Stimulated activated CD4-positive, alpha-beta T cell treated with anti-CD3 and anti-CD28 coated beads, Interleukin-15, amount 100 ng/mL, for 24 hours (primary cell): ENCODE measurements around the gene PSMA5.
"Not testable (repeated sequence)": the region's sequence is repeated elsewhere in the genome, so short reads cannot be mapped to it uniquely, and the experiment has no call there.

Experiments
- DNase-seq: peaks from one replicate; pipeline ENCODE4 v3.0.0-alpha.2; 2020

Gene PSMA5

DNA sequence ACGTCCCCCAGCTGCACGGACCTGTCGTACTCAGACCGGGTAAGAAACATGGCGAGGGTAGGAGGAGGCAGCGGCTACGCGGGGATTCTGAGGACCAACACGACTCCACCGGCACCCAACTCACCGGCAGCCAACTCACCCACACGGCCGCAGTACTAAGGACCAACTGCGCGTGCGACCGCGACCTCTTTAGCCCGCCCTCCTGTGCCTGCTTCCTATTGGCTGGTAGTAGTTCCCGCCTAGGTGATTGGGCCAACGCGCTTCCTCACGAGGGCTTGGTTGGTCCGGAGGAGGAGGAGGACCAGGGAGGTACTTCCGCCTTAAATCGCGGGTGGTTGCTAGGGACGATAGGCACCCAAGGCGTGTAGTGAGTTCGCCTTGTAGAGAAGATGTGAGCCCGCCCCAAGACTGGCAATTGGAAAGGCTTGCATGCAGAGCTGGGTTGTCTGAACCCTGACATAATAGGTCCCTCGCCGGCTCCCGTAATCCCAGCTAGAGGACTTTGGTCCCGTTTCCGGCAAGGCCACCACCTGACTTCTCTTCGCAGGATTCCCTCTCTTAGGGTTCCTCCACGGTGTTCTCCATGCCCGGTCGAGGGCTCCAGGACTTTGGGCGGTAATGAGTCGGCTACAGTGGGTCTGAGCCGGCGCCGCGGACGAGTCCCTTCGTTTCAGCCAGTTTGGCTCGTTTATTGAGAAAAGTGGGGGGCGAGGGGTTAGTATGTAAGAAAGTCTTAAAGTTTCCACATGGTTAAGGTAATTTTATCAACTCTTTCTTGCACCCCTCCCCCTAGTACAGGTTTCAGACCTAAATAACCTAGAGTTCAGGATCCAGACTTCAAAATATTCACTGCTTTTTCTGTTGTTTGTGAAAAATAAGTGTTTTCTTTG, at the start of gene PSMA5:
TSS of gene PSMA5 (minus strand) at position 168 of the 890 bp plus-strand sequence. CDS start at position 50, 118 bp downstream.
- DNase-seq, result peak; percentile 97

DNA sequence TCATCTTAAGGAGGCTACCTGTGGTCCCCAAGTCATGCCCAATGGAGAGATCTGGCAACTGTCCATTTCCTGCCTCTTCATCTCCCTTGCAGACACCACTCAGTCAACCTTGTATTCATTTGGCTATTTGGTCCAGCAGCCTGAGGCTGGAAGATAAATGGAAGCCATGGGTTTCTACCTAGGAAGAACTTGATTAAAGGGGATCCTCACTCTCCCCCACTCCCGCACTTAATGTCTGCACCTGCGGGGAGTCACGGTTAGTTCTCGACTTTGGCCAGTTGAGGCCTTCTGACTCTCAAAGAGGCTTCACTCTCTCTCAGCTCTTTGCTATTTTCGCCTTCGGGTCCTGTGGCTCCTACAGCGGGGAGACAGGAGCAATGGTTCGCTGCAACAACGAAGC, 49.0 kb upstream of the PSMA5 start:
- no peak for DNase-seq

DNA sequence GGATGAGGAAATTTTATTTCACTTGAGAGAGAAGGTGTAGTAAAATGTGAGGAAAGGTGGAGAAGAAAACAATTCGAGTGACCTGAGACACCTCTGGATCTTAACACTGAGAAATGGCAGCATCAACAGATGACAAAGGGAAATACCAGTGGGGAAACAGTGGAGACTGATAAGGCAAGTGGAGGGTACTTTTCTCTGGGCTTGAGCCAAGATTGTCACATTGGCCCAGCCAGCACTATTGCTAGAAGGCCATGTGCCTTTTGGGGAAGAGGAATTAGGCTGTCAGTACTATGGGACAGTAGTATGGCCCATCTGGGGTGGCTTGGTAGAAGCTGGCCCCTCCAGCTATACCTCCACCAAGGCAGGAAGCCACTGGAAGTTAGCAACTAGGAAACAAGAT, 48.4 kb upstream of the PSMA5 start:
- no peak for DNase-seq

DNA sequence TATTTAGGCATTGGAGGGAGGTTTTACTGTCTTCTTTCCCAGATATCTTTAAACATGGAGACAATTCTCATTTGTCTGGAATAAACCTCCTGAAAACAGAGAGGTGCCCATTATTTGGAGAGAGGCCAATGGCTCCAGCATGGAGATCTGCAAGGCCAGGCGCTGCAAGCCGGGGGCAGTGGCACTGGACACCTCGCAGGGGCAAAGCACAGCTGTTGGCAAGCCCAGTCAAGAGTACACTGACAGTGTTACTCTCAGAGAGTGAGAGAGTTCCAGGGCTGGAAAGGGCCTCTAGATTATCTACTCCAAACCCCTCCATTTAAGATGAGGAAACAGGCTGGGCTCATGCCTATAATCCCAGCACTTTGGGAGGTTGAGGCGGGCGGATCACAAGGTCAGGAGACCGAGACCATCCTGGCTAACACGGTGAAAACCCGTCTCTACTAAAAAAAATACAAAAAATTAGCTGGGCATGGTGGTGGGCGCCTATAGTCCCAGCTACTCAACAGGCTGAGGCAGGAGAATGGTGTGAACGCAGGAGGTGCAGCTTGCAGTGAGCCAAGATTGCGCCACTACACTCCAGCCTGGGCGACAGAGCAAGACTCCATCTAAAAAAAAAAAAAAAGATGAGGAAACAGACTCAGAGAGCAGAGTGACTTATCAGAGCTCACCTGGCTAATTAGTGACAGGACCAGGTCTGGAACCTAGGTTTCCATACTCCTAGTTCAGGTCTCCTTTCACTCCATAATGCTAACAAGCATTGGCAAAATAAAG, 47.2 kb upstream of the PSMA5 start:
- not testable (repeated sequence) for DNase-seq

DNA sequence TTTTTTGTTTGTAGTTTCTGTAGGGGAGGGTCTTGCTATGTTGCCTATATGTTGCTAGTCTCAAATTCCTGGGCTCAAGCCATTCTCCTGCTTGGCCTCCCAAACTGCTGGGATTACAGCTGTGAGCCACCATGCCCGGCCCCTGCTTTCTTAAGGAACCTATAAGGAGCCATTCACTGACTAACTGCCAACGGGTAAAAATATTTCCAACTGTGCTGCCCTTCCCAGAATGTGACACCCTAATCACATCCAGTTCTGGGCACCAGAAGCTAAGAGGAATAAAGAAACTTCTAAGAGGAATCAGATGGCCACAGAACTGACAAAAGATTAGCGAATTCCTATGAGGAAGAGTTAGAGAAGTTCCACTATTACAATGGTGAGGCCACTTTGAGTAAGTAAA, 46.5 kb upstream of the PSMA5 start:
- no peak for DNase-seq

DNA sequence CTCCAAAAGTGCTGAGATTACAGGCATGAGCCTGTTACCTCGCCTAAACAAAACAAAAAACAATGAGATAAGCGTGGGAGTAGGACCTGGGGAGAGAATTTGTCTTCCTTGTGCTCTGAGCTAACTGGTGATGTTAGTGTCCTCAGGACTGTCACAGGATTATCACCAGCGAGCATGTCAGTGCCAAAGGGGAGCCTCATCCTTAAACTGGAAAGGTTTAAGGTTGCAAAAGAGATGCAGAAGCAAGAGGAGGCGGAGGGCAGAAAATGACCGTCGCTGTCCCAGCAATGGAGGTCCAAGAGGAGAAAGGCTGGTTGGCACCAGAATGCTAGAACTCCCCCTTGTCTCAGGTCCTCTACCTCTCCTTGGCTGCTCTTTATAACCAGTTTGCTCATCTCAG, 44.0 kb upstream of the PSMA5 start:
- DNase-seq, result no peak

DNA sequence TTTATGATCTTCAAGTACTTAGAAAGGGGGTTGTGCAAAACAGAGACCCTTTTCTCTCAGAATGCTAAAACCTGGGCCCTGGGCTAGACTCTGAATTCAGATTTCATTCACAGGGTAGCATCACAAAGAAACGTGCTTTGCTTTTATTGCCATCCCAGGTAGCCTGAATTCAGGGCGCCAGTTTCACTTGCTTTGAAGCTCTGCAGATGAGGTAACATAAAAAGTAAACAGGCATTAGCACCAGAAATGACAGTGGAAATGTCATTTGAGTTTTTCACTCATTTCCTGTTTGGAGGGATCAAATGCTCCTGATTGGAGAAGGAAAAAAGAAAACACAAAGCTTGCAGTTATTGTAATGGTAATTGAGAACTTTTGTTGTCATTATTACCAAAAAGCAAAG, 42.7 kb upstream of the PSMA5 start:
- no peak for DNase-seq

DNA sequence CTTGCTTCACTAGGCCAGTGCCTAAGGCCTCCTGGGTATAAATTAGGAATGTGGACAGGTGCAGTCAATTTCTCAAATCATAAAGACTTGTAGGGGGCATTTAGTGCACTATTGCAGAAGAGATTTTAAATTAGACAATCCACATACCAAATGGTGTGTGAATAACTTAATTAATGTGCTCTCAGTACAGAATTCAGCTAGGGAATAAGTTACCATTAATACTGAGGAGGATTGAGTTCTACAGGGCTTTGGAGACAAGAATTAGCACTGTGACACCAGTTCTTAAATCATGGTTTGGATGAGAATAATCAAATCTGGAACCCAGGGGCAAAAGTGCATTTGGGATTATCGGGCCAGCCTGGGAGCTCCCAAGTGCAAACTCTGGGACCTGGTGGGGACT, 41.8 kb upstream of the PSMA5 start:
- DNase-seq, result no peak

DNA sequence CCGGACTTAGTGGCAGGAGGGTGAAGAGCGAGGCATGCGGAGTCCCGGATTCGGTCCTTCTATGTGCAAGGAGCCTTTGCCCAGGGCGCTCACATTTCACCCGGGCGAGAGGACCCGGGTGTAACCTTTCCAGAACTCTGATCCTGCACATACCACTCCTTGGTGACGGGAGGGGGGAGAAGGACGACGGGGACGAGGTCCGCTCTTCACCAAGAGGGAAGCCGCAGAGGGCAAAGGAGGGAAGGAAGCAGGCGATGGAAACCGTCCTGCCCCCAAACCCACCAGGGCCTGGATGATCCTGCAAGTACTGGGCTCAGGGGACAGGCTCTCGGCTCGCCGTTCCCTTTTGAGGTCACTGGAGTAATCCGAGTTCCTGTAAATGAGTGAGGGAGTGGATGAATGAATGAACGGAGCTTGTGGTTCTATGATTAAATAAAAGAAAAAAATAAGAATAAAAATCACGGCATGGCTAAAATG, 41.1 kb upstream of the PSMA5 start:
- DNase-seq, result no peak

DNA sequence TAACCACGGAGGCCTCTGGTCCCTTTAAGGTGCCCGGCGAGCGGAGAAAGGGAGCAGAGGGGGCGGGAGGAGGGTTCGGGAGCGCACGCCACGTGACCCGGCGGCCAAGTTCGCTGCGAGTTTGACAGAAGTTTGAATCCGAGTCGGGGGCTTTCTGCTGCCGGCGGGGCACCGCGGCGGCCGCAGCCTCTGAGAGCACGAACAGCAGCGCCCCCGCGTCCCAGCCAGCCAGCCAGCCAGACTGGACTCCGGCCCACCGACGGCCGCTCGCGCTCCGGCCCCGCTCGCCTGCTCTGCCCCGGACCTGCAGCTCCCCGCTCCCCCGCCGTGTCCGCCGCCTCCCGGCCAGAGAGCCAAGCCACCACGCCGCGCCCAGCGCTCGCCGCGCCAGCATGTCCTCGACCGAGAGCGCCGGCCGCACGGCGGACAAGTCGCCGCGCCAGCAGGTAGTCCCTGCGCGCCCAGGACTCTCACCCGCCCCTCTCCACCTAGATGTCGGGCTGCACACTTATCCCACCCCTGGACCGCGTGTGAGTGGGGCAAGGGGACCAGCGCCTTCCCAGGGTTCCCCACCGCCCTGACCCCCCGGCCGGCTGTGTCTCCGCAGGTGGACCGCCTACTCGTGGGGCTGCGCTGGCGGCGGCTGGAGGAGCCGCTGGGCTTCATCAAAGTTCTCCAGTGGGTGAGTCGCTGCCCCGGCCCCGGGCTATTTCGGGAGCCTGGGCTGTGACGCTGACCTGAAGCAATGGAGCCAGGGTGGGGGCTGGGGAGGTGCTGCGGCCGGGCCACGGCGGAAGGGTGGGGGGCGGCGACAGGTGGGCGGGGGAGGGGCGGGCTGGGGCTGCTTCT, 40.4 kb upstream of the PSMA5 start, which contains the start of gene SYPL2:
TSS of gene SYPL2 (plus strand) at position 95 of the 849 bp plus-strand sequence. CDS start at position 393, 298 bp downstream.
- DNase-seq, result peak; percentile 51

DNA sequence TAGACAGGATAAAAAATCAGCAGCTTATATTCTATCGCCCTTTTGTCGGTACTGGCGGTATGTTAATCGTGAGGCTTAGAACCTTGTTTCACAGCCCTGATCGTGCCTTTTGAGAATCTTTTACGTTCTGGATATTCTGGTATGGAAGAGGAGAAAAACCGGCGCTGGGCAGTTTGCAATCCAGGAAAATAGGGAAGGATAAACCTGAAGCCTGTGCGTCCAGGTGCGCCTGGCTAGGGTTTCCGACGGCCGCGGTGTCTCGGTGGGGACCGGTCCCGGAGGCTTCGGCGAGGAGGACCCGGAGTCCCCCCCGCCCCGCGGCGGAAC, 39.8 kb upstream of the PSMA5 start:
- no peak for DNase-seq

DNA sequence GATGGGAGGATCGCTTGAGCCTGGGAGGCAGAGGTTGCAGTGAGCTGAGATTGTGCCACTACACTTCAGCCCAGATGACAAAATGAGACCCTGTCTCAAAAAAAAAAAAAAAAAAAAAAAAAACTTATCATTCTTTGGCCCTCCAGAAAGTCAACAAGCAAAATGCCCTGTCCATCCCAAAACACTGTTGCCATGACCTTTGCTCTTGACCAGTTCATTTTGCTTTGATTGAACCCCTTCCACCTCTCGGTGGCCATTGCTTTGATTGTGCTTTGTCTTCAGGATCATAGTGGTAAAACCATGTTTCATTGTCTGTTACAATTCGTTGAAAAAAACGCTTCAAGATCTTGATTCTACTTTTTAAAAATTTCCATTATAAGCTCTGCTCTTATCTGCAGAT, 31.6 kb upstream of the PSMA5 start:
- DNase-seq, result no peak

DNA sequence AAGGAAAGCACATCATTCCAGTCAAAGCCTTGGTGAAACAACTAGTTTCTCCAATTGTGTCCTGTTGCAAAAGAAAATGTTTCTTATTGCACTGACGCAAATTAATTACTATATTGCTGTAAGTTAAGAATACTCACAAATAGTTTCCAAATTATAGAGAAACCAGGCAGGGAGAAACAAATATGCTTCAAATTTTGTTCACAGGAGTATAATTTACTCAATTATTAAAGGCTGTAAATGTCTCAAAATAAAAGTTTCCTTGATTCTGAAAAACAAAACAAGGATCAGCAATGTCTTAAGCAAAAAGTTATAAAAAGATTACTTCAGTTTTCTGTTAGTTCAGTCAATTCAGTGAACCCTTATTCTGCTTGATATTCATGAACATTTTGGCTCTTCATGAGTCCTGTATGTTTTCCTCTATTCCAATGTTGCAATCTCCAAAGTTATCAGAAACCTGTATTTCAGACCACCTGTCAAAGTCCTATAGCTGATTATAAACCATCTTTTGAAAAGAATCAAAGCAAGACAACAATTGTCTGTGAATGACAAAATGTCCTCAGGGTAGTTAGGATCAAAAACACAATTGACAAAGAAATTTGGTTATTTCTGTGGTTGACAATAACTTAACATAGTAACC, 28.4 kb upstream of the PSMA5 start:
- DNase-seq, result no peak

DNA sequence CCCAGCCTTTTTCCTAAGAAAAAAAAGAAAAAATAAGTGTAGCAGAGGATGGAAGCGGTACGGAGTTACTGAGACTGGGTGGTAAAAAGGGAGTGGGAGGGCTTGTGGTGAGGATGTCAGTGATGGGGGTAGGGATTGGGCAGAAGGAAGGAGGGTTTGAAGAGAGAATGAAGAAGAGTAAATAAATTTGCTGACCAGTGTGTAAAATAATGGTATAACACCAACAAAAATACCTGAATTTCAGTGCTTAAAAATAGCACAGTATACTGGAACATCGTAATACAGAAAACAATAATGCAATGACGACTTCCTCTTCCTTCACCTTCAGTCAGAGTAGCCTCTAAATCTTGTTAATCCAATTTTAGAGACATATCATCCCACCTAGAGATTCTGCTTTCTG, 21.3 kb upstream of the PSMA5 start:
- DNase-seq, result no peak

DNA sequence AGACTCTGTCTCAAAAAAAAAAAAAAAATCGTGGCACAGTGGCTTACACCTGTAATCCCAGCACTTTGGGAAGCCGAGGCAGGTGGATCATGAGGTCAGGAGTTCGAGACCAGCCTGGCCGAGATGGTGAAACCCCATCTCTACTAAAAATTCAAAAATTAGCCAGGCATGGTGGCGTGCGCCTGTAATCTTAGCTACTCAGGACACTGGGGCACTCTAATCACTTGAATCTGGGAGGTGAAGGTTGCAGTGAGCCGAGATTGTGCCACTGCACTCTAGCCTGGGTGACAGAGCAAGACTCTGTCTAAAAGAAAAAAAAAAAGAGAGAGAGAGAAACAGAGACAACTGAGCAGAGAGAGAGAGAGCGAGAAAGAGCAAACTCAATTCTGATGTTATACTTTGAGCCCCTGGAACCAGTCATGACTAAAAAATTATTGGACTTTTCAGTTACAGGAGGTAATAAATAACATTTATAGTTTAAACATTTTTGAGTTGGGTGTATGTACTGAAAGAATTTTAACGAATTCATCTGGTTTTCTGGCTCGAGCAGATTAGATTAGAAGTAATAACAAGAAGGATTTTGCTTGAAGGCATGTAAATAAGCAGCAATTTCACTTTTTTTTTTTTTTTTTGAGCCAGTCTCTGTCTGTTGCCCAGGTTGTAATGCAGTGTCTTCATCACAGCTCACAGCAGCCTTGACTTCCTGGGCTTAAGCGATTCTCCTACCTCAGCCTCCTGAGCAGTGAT, 19.9 kb upstream of the PSMA5 start:
- not testable (repeated sequence) for DNase-seq

DNA sequence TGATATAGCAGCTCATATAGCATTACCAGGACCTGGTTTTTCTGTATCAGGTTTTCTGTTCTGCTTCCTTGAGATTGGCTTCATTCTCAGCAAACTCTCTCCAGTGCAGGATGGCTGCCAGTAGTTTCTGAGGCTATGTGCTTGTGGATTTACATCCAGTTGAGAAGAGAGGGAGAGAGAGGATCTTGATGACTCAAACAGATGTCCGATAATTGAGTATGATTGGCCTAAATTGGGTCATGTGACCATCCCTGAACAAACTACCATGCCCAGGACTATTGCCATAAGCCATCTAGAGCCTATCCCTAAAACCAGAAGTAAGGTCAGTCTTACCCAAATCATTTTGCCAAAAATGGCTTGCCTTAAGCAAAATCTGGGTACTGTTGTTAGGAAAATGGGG, 18.1 kb upstream of the PSMA5 start:
- no peak for DNase-seq

DNA sequence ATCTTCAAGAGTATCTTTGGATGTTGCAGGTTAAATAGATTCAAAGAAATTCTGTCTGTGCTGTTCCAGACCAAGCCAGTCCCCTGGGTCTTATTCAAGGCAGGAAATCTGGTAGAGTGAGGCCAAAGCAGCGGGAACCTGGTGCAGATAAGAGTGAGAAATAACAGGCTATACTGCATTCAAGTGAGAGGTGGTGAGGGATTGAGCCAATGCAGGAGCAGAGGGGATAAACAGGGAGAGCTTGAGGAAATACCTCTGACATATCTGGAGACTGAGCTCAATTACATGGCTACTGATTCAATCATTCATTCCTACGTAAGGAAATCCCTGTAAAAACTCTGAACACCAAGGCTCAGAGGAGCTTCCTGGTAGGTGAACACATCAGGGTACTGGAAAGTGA, 17.2 kb upstream of the PSMA5 start:
- no peak for DNase-seq

DNA sequence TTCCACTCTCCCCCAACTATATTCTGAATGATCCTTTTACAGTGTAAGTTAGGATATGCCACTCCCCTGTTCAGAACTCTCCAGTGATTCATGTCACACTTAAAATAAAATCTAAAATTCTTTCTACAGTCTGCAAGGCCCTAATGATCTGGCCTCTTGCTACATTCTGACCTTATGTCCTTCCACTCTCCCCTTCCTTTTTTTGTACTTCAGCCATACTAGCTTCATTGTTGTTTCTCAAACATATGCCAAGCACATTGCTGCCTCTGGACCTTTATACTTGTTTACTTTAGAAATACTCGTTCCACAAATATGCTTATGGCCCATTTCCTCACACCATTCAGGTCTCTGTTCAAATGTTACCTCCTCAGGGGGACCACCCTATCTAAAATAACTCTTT, 14.8 kb upstream of the PSMA5 start:
- DNase-seq, result no peak

DNA sequence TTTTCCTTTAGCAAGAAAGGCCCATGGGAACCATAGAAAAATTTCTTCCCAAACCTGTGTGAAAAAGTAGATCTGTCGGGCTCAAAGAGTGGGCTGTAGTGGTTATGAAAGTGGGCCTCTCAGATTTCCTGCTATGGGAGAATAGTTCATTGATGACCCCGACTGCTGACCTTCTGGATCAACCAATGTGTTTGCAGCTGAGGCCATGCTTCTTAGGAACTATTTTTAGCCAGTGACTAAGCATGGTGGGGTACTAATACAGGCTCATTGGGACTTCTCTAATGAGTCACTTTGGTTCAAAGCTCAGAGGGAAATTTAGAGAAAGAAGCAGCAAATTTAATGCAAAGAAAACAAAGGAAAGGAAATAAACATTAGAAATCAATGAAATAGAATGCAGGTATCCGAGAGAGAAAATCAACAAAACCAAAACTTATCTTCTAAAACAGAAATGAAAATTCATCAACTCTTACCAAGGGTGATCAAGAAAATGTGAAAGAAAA, 12.6 kb upstream of the PSMA5 start:
- DNase-seq, result peak; percentile 5

DNA sequence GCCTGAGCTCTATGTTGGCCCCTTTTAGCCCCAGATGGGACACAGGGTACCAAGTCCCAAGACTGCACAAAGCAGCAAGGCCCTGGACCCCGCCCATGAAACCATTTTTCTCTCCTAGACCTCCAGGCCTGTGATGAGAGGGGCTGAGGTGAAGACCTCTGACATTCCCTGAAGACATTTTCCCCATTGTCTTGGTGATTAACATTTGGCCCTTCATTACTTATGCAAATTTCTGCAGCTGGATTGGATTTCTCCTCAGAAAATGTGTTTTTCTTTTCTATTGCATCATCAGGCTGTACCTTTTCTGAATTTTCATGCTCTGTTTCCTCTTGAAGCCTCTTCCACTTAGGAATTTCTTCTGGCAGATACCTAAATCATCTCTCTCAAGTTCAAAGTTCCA, 8.2 kb upstream of the PSMA5 start:
- no peak for DNase-seq

DNA sequence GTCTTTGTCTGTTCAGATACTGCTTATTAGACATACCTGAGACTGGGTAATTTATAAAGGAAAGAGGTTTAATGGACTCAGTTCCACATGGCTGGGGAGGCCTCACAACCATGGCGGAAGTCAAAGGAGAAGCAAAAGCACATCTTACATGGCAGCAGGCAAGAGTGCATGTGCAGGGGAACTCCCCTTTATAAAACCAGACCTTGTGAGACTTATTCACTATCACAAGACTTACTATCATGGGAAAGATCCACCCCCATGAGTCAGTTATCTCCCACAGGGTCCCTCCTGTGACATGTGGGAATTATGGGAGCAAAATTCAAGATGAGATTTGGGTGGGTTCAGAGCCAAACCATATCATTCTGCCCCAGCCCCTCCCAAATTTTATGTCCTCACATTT, 7.1 kb upstream of the PSMA5 start:
- DNase-seq, result no peak

DNA sequence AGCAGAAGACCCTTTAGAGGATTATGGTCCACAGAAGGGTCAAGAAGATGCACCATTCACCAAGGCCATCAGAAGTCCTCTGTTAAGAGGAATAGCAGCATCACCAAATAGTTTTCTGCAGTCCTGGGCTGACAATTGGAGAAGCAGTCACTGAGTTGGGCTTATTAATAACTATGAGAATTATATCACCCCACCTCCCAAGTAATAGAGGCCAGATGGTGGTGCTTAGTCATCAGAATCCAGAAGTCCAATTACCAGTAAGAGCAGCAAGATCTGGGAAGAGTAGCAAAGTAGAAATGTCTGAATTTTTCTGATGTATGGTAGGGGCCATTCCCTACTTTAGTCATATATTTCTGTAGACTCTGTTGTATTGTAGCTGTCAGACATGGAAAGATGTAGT, 6.1 kb upstream of the PSMA5 start:
- DNase-seq, result no peak
